ENCODE measurements around the gene CCDC136.

CCDC136 gene

DNA sequence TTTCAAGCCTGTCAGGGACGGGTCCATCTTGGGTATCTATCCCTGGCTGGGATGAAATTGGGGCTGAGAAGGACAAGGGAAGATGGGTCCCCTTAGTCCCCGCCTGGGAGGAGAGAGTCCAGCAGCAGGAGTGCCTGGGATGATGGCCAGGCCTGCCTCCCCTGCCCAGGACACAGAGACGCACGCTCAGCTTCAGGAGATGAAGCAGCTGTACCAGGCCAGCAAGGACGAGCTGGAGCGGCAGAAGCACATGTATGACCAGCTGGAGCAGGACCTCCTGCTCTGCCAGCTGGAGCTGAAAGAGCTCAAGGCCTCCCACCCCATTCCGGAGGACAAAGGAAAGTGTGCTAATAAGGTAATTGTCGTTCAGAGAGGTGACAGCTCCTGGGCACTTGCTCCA lies 15.4 kb downstream of the CCDC136 start:
- DNase-seq, result no peak

DNA sequence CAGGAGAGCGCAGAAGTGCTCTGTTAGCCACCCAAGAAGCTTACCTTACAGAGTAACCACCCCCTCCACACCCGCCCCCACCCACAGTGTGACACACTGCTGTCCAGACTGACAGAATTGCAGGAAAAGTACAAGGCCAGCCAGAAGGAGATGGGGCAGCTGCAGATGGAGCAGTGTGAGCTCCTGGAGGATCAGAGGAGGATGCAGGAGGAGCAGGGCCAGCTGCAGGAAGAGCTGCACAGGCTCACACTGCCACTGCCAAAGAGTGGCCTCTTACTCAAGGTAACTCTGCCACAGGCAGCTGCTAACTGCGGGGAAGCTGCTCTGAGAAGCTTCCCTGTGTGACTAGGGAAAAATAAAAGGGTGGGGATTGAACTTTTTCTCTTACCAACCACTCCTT lies 17.6 kb downstream of the CCDC136 start:
- no peak for DNase-seq

DNA sequence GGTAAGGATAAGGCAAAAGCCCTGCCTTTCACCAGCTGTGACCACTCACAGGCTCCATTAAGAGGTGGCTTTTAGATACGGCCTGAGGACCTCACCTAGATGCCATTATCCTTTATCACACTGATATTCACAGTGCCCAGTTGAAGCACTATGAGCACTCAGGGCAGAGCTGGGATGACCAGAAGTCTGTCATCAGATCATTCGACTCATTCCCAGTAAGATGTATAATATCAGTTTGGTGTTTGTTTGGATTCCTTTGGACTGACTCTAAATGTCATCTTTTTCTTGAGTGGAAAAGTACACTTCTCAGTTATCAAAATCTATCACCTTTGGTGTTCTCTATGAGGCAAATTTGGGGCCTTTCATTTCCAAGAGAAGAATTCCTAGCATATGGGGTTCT lies 18.7 kb downstream of the CCDC136 start:
- DNase-seq, result no peak

DNA sequence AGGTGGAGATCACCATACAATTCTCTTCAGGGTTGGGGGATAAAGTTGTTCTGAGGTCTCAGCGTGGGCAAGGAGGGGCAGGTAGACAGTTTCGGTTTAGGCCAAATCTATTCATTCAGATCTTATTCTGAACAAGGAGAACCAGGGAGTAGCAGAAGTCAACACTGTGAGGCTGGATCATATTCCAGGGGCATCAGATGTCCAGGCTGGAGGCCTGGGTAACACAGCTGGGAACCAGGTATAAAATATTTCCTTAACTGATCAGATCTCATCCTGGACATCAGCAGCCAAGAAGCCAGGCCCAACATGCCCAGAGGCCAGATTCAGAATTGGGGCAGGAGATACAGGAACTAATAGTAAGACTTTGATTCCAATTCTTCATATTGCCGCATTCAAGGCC lies 19.2 kb downstream of the CCDC136 start:
- DNase-seq, result no peak

DNA sequence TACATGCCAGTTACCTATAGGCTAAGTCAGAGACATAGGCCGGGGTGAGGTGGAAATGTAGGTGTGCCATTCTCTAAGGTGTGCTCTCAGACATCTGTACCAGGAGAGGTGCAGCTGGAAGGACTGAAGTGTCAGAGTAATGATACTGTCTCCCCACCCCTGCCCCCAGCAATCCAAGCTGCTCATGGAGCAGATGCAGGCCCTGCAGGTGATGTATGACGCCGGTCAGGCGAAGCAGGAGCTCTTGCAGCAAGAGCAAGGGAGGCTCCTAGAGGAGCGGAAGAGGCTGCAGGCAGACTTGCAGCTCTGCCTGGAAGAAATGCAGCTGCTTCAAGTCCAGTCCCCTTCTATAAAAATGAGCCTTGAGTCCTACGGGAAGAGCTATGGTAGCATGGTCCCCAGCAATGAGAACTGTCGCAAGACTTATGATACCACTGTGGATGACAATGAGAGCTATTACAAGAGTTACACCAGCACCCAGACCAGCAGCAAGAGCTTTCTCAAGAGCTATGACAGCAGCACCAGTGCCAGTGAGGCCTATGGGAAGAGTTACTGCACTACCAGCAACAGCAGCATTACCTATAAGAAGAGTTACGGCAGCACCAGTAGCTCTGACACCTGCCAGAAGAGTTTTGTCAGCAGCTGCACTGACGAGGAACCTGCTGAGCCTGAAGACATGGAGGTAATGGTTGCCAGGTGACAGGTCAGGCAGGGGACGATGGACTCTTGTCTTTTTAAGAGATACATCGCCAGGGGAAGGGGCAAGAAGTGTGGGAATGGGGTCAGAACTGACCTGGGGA lies 20.1 kb downstream of the CCDC136 start:
- DNase-seq, result no peak

DNA sequence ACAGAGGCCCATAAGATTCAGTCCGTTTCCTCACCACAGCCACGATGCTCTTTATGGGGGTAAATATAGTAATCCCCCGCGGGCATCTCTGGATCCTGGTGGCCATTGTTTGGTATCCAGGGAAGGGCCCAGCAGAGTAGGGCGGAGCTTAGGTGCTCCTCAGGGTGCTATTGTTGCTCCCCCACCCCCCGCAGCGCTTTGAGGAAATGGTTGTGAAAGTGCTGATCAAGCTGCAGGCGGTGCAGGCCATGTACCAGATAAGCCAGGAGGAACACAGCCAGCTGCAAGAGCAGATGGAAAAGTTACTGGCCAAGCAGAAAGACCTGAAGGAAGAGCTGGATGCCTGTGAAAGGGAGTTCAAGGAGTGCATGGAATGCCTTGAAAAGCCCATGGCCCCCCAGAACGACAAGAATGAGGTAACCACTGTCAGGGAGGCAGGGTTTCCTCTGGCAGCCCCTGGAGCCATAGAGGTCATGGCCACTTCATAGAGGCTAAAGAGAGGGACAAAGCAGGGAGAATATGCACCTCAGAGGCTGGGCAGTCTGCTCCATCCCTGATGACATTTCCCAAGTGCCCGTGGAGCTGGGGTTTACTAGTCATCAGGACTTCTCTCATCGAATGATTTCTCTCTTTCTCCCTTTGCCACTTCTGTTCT lies 20.9 kb downstream of the CCDC136 start:
- DNase-seq, result no peak

DNA sequence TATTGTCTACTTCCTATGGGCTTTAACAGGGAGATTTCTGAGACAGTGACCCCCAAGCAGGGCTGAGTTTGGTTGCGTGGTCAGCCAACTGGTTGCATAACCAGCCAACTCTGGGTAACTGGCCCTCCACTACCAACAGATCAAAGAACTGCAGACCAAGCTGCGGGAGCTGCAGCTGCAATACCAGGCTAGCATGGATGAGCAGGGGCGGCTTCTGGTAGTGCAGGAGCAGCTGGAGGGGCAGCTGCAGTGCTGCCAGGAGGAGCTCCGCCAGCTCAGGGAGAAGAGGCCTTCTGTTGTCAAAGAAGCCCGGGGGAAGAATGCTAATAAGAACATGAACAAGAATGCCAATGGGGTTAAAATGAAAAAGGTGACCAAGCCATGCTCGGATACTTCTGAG lies 22.7 kb downstream of the CCDC136 start:
- no peak for DNase-seq

DNA sequence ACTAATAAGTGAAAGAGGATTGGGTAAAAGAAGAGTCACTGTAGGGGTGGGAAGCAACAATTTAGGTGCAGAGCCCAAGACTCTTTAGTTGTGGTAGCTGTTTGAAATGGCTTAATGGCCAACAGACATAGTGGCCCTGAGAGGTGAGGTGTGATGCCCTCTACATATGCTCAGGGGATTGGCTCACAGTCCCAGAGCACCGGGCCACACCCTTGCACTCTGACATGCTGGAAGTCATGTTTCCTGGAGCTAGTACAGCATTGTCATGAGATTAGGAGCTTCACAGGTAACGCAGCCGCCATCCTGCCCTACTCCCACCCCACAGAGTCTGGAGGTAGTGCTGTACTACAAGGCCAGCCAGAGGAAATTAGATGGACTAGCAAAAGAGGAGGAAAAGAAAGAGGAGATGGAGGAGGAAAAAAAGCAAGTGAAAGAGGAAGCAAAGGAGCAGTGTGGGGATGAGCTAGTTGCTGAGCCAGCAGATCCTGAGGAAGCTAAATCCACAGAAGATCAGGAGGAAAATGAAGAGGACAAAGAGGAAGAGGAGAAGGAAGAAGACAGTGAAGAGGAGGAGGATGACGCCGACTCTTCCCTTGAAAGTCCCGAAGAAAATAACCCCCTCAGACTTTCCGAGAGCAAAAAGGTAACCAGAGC lies 23.6 kb downstream of the CCDC136 start:
- DNase-seq, result no peak

DNA sequence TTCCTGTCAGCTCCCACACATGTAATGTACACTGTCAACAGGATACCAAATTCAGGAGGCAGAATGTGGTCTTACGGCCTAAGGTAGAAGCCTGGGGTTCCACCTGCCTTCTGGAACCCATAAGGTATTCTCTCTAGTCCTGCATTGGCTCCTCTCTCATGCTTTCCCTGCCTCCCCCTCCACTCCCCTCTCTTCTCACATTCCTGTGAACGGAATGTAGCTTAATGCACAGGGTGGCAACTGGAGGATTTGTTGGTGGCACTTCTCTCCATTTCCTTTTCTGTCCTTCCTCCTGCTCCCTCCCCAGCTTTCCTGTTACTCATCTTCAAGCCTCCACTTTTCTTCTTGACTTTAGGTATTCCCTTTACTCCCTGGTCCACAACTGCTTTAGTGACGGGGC lies 26.9 kb downstream of the CCDC136 start:
- no peak for DNase-seq

DNA sequence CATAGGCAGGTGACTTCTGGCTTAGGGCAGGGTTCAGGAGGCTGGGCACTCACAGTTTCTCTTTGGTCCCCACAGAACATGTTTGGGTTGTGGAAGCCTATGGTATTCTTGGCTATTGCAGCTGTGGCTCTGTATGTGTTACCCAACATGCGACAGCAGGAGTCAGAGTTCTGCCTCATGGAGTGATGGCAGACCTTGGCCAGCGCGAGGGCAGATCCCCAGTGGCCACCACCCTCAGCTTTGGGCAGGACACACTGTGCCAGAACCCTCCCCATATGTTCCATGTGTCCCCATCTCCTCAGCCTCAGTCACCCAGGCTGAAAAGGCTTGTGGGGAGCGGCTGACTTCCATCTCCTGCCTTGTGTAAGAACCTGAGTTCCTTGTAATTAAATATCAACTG lies 30.0 kb downstream of the CCDC136 start:
- no peak for DNase-seq

DNA sequence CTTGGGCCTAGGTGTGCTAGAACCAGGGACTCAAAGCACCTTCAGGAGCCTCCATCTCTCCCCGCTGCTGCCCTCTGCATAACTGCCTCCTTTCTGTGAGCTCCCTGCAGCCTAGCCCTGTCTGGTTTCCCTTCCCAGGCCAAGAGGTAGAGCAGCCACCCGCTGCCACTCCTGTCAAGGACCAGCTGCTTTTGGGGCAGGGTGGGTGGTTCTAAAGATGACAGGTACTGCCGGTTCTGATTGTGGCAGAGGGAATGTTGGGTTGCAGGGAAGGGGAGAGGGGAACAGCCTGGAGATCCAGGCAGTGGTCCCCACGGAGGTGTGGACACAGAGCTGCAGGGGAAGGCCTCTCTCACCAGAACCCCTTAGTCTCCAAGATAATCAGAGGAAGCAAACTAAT lies 34.7 kb downstream of the CCDC136 start:
- DNase-seq, result no peak

DNA sequence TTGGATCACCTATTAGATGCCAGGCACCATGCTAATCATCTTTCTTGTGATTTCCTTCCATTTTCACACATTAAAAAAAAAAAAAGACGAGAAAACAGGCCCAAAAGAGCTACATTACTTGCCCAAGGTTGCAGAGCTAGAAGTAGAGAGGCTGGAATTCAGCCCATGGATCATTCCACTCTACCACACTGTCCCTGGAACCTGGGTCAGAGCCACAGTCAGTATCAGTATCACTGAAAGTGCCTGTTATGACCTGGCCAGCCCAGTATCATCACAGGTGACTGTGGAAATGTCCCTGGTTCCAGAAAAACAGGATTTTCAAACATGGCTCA lies 35.1 kb downstream of the CCDC136 start:
- DNase-seq, result no peak

DNA sequence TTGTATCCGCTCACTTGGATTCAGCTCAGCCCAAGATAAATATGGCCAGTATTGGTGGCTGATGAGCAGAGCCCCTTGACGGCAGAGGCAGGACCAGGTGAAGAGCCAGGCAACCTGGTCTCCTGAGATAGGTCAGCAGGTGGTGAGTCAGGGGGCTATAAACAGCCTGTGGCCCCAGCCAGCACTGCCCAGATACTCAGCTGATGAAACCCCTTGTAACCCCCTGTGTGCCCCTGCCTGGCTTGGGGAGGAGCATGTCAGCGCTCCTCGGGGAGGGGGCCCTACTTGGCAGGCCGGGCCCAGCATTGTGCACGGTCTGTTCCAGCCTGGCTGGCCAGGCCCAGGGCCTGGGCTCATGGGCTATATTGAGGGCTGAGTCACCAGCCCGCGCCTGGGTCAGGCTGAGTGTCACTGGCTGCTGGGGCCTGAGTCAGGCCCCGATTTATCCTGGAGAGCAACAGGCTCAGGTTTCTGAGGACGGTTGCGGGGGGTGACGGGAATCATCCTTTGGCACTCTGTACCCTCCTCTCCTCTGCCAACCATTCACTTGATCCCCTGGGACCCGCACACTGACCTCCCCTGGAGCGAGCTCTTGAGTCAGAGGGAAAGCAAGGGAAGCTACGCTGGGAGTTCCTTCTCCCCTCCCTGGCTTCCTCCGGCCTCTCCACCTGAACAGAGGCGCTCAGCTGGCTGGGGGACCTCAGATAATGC lies 35.6 kb downstream of the CCDC136 start:
- DNase-seq, result peak in 1 of 2 experiments; percentile 57

DNA sequence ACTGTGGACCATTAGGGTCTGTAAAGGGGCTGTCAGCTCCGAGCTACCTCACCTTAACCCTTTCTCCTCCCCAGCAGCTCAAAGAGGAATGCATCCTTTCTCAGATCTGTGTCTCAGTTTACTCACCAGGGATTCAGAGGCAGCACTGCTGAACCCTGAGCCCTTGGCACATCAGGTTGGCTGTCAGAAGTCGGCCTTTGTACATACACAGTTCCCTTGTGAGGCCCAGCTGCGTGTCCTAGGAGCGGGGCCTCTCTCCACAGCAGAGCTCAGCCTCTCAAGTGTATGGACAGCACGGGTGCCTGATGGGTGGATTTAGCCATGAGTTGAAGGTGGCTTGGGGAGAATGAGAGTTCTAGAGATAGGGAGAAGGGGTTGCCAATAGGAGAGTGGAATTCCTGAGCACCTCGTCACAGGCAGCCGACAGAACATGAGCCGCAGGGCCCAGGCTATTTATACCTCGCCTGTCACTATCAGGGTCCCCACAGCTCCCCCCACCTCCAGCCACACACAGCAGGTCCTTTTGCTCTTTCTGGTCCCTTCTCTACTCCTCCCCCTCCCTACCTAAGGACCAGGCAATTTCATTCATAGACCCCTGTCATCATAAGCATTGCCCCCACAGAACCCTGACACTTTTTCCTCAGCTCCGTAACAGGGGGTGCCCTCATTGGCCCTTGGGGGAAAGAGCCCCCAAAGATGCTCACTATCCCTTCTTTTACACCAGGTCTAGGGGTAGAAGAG lies 36.4 kb downstream of the CCDC136 start:
- no peak for DNase-seq

DNA sequence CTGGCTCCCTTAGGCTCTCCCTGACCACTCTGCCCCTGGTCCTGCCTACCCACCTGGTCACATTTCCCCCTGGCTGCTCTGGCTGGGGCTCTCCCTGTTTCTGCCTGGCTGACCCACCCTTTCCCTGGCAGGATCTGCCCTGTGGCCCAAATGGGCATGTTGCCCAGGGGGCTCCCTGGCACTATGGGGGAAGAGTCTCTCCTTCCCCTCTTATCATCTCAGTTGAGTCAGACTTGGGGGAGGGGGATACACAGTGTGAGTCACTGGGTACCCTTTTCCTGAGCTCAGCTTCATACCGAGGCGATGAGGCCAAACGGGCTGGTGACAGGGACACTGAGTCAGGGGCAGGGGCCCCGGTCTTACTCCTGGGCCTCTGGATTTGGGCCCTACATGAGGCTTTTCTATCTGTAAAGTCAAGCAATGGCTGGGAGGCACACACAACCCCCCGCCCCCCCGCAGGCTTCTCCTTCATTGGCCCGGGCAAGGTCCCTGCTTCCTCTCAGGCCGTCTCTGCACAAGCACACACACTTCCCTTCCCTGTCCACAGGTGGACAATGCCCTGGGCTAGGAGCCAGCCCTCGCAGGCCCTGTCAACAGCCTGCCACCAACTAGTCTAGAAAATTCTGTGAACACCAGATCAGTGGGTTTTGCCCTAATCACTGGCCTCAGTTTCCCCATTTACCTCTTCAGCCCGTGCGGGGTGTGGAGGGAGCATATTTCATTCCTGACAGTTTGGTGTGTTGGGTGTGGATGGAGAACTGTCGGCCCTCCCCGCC lies 37.8 kb downstream of the CCDC136 start:
- no peak for DNase-seq

DNA sequence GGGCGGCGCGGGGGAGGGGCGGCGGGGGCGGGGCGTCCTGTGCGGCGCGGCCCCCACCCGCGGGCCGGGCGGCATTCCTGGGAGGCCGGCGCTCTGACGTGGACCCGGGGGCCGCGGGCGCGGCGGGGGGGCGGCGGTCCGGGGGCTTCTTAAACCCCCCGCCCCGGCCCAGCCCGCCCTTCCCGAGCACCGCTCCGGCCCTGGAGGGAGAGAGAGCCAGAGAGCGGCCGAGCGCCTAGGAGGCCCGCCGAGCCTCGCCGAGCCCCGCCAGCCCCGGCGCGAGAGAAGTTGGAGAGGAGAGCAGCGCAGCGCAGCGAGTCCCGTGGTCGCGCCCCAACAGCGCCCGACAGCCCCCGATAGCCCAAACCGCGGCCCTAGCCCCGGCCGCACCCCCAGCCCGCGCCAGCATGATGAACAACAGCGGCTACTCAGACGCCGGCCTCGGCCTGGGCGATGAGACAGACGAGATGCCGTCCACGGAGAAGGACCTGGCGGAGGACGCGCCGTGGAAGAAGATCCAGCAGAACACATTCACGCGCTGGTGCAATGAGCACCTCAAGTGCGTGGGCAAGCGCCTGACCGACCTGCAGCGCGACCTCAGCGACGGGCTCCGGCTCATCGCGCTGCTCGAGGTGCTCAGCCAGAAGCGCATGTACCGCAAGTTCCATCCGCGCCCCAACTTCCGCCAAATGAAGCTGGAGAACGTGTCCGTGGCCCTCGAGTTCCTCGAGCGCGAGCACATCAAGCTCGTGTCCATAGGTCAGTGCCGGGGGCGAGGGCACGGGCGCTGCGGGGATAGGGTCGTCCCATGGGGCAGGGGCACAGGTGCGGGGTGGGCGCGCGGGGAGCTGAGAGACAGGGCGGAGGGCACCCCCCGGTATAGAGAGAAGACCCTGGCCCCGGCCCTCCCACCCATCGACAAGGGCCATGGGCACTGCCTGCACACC lies 38.7 kb downstream of the CCDC136 start, which contains the start of gene FLNC:
Gene FLNC (plus strand): TSS at position 176 of the 947 bp plus-strand sequence. CDS start 232 bp downstream, at position 408.
- no peak for DNase-seq

DNA sequence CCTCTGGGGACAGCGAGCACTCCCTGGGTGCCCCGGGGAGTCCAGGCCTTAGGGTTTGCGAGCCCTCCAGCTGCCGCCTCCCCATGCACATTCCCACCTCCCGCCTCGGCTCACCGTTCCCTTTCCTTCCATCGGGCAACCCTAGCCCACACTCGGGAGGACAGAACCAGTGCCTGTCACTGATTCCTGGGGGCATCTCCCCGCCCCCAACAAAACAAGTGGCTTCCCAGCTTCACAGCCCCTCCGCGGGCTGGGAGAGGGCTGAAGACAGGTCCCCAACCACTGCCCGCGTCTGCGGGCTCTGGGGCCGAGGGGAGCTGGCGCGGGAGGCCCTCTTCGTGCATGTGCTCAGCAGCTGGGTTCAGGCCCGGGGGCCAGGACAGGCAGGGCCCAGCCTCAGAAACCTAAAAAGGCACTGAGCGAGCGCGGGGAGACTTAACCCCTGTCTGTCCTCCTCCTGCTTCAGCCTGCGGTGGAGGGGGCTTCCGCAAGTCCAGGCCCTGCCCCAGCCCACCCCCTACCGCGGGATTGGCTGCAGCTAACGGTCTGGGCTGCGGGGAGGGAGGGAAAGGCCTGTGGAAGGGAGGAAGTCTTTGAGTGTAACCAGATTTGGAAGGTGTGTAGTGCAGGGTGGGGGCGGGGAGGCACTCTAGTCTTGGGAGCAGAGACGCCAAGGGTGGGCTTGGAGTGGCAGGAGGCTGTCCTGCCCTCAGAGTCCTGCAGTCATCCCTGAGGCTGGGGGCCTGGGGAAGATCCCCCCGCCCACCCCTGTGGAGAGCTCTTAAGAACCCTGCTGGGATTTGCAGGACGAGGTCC lies 39.6 kb downstream of the CCDC136 start:
- no peak for DNase-seq

DNA sequence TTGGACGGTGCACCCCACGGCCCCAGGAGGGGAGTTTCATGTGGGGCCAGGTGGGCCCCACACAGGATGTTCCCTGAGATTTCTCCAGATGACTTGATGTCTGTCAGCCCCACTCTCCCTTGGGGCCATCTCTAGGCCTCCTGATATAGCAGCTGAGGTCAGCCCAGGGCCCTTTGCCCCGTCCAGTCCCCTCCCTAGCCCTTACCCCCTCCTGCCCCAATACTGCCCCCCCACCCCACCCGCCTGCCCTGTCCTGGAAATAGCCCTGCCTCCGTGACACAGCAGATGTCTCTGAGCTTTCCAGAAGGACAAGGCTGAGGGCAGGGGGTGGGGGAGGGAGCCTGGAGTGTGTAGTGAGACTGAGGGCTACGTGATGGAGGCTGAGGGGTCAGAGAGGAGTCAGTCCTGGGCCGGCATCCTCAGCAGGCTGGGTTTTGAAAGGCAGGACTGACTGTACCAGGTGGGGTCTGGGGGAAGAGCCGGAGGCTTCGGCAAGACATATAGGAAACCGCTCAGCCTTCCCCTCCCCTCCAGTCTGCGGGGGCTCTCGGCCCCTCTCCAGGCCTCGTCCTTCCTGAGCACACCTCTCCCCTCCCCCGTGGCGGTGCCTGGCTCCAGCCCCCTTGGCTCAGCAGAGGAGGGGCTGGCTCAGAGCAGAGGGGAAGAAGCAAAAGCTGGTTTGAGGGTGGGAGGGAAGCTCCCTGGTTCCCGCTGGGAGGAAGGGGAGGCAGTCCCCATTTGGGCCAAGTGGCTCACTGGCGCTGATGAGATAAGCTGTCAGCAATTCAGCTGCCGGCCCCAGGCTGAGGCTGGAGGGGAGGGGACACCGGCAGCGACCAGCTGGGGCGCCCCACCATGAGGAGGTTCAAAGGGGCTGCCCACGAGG lies 40.5 kb downstream of the CCDC136 start:
- DNase-seq, result no peak

DNA sequence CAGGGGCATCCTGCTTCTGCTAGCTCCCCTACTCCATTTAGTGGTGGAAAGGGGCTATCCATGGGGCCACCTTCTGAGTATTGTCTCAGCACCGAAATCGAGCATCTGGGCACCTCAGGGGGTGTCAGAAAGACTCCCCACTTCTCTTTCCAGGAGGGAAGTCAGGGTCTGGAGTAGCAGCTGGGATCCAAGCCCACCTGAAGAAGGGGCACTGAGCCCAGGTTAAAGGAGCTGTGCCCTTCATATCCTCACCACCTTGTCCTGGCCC lies 41.0 kb downstream of the CCDC136 start:
- no peak for DNase-seq
